ENCODE results near the gene AQP6. TPM values are rescaled to one million over a fixed set of nuclear protein-coding genes. Genes with fewer than 3 reads are reported as not detected.

Gene AQP6
- total RNA-seq, 1 donor, result 0.09 TPM

GRCh38 chr12:50006280-50006679, 33.5 kb downstream of the AQP6 start:
- H3K4me3 ChIP-seq (ENCODE audit: low read depth, low read length), result no peak overlapping the region
- TF ChIP-seq CTCF (IDR thresholded peaks at IDR 0.05; ENCODE audit: insufficient read depth, low read length), result no peak
- DNase-seq (ENCODE audit: low read depth), result no peak

- no peak overlapping the region for H3K4me3 ChIP-seq (ENCODE audit: low read depth, low read length)
- TF ChIP-seq CTCF (IDR thresholded peaks at IDR 0.05; ENCODE audit: insufficient read depth, low read length), result no peak
- peak; percentile 30 for DNase-seq (ENCODE audit: low read depth)
Observed at GRCh38 chr12:50006754-50007442, 34.2 kb downstream of the AQP6 start.

GRCh38 chr12:50013361-50014147, 40.8 kb downstream of the AQP6 start:
- H3K4me3 ChIP-seq (ENCODE audit: low read depth, low read length), result no peak overlapping the region
- no peak for DNase-seq (ENCODE audit: low read depth)
- no peak for TF ChIP-seq CTCF (IDR thresholded peaks at IDR 0.05; ENCODE audit: insufficient read depth, low read length)

- DNase-seq (ENCODE audit: low read depth), result no peak
- TF ChIP-seq CTCF (IDR thresholded peaks at IDR 0.05; ENCODE audit: insufficient read depth, low read length), result no peak
- H3K4me3 ChIP-seq (ENCODE audit: low read depth, low read length), result no peak overlapping the region
Observed at GRCh38 chr12:50014342-50014741, 41.6 kb downstream of the AQP6 start.

GRCh38 chr12:50016501-50017475, 44.0 kb downstream of the AQP6 start:
- H3K4me3 ChIP-seq (ENCODE audit: low read depth, low read length), result peak overlapping the region; percentile 20
- TF ChIP-seq CTCF (IDR thresholded peaks at IDR 0.05; ENCODE audit: insufficient read depth, low read length), result no peak
- peak; percentile 95 for DNase-seq (ENCODE audit: low read depth)

- DNase-seq (ENCODE audit: low read depth), result peak; percentile 77
- H3K4me3 ChIP-seq (ENCODE audit: low read depth, low read length), result no peak overlapping the region
- TF ChIP-seq CTCF (IDR thresholded peaks at IDR 0.05; ENCODE audit: insufficient read depth, low read length), result no peak
Observed at GRCh38 chr12:50017641-50018040, 44.9 kb downstream of the AQP6 start.
